Uterus (tissue), 4 donors: ENCODE data around the gene ARHGEF17. TPM values are rescaled to one million over a fixed set of nuclear protein-coding genes. Genes with fewer than 3 reads are reported as not detected.

ENCODE experiments used
- DNase-seq, 2 donors: peaks; one replicate each; pipeline ENCODE4 v3.0.0-alpha.2; 2019 to 2020
- H3K27ac ChIP-seq, 2 donors: fragments of 200-600 bp; sonication (generic); 1 replicate in 1 of 2; 2 replicates in 1 of 2; pipeline ENCODE4 v1.5.1; 2016 to 2018
- H3K27me3 ChIP-seq, 2 donors: fragments of 200-600 bp; sonication (generic); one replicate each; pipeline ENCODE4 v1.5.1; 2018 to 2019; ENCODE audit warnings: control low read depth in 1 of 2
- H3K36me3 ChIP-seq, 2 donors: fragments of 200-600 bp; sonication (generic); one replicate each; pipeline ENCODE4 v1.5.1; 2019; ENCODE audit warnings: control low read depth in 1 of 2
- H3K4me1 ChIP-seq, 2 donors: fragments of 200-600 bp; sonication (generic); one replicate each; pipeline ENCODE4 v1.5.1; 2018 to 2019; ENCODE audit warnings: control low read depth in 1 of 2
- H3K4me3 ChIP-seq, 2 donors: fragments of 200-600 bp; sonication (generic); 1 replicate in 1 of 2; 2 replicates in 1 of 2; pipeline ENCODE4 v1.5.1; 2018 to 2019; ENCODE audit warnings: mild to moderate bottlenecking in 1 of 2
- H3K9me3 ChIP-seq, 2 donors: fragments of 200-600 bp; sonication (generic); one replicate each; pipeline ENCODE4 v1.5.1; 2019; ENCODE audit warnings: control low read depth in 1 of 2
- POLR2A ChIP-seq, 2 donors: fragments of 450-650 bp; IDR thresholded peaks; one replicate each; pipeline ENCODE4 v1.6.1; 2016; ENCODE audit warnings: antibody characterized with exemption in 2 of 2, mild to moderate bottlenecking in 1 of 2, moderate library complexity in 1 of 2
- intact Hi-C: fragments of 100-400 bp; cut with DNase I; formaldehyde crosslinking; loops from one replicate; pipeline ENCODE4 v1.15.1; 2023; ENCODE audit warnings: low total_unique reads
- total RNA-seq, 4 donors: library from RNA; depleted of rRNA in 3 of 4; stranded (reverse); fragments of >200 nt in 3 of 4; gene quantifications; one replicate each; pipeline versions ENCODE4 v1.1.0 to v1.2.4, GENCODE V29; 2014 to 2023
- TF ChIP-seq, protein P1 (sequence below), 4 experiments: fragments of 200-600 bp in 2 of 4; fragments of 450-650 bp in 2 of 4; sonication (generic) in 2 of 4; IDR thresholded peaks; one replicate each; pipeline ENCODE4 v1.5.1; 2016 to 2019; ENCODE audit warnings: antibody characterized with exemption in 4 of 4, mild to moderate bottlenecking in 2 of 4, moderate library complexity in 1 of 4
- donor health status: DM: yes; HTN: yes; CAD: no.

ARHGEF17 gene
- total RNA-seq, 4 donors from 2014 or later = 17.9 to 174 (median 58.6) TPM

DNA sequence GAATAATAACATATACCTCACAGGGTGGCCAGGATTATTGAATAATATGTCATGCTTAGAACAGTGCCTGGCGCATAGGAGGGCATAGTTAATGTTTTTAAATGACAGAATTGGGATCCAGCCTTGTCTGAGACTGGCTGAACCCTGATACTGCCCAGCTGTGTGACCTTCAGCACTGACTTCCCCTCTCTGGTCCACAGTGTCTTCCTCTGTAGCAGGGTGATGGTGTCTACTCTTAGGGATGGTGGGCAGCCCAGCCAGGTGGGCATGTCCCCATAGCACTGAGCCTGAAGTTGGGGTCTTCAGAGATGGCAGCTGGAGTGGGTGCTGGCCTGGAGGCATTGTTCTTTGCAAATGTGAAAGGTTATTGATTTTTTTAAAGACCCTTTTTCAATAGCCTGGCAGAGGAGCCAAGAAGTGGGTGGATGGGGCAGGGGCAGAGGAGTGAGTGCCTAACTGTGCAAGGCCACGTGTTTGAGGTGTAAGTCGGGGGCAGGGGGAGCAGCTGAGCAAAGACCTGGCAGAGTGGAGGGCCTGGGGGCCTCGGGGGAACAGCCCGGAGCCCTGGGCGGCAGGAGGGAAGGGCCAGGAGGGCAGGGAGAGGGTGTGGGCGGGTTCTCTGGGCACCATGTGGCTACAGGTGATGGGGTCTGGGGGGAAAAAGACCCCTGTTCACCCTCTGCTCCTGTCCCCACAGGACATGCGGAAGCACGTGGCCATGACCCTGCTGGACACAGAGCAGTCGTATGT lies 38.3 kb downstream of the ARHGEF17 start:
- Histone ChIP-seq H3K9me3 (no peaks in the 10 kb centered on the region), H3K4me3 (no peak overlapping the region), H3K27ac (no peak overlapping the region), H3K4me1 (peaks cover 6 to 19% of the 10 kb centered on the region in 2 donors), H3K36me3 (no peaks in the 10 kb centered on the region), H3K27me3 (no peaks in the 10 kb centered on the region)
- intact Hi-C loops = loop anchor here (5.0 kb wide), 1 partner anchor 46 kb away; no protein-coding TSS in a partner anchor
- DNase-seq = no peak
- no peak for TF ChIP-seq POLR2A (IDR thresholded peaks at IDR 0.05)
- TF ChIP-seq, protein P1, sequence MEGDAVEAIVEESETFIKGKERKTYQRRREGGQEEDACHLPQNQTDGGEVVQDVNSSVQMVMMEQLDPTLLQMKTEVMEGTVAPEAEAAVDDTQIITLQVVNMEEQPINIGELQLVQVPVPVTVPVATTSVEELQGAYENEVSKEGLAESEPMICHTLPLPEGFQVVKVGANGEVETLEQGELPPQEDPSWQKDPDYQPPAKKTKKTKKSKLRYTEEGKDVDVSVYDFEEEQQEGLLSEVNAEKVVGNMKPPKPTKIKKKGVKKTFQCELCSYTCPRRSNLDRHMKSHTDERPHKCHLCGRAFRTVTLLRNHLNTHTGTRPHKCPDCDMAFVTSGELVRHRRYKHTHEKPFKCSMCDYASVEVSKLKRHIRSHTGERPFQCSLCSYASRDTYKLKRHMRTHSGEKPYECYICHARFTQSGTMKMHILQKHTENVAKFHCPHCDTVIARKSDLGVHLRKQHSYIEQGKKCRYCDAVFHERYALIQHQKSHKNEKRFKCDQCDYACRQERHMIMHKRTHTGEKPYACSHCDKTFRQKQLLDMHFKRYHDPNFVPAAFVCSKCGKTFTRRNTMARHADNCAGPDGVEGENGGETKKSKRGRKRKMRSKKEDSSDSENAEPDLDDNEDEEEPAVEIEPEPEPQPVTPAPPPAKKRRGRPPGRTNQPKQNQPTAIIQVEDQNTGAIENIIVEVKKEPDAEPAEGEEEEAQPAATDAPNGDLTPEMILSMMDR (IDR thresholded peaks at IDR 0.05) = no peak

DNA sequence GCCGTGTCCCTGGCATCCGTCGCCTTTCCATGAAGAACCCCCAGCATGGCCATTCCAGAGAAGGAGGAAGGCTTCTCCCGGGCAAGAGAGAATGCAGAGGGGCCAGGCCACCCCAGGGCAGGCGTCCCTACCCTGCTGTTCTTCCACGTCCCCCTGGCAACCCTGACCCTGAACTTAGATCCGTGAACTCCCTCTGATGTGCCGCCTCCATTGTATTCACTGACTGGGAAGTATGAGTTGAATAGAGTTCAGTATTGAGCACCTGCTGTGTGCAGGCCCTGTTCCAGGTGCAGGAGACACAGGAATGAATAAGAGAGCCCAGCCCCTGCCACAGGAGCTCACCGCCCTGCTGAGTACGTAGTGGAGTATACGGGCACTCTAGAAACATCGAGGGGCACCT lies 39.0 kb downstream of the ARHGEF17 start:
- Histone ChIP-seq H3K4me1 (peaks cover 6 to 19% of the 10 kb centered on the region in 2 donors), H3K36me3 (no peaks in the 10 kb centered on the region), H3K9me3 (no peaks in the 10 kb centered on the region), H3K4me3 (no peak overlapping the region), H3K27ac (no peak overlapping the region), H3K27me3 (no peaks in the 10 kb centered on the region)
- TF ChIP-seq, protein P1 (IDR thresholded peaks at IDR 0.05) = no peak
- no peak for TF ChIP-seq POLR2A (IDR thresholded peaks at IDR 0.05)
- intact Hi-C loops = loop anchor here (5.0 kb wide), 1 partner anchor 45 kb away; no protein-coding TSS in a partner anchor
- DNase-seq = no peak

DNA sequence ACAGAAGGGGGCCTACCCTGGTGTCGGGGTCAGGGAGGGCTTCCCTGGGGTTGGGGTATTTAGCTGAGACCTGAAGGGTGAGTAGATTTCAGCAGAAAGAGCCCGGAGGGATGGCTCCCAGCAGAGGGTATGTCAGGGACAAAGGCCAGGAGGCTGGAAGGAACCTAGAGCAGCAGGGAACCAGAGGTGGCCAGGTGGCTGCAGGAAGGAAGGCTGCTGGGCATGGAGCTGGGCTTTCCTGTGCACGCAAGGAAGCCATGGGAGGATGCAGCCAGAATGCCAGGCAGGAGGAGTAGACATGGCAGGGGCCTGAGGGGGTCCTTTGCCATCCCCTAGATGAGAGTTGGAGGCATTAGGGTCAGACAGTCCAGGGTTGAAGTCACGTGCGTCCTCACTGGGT lies 40.8 kb downstream of the ARHGEF17 start:
- Histone ChIP-seq H3K27me3 (no peaks in the 10 kb centered on the region), H3K4me3 (no peak overlapping the region), H3K36me3 (no peaks in the 10 kb centered on the region), H3K9me3 (no peaks in the 10 kb centered on the region), H3K4me1 (peaks cover 5 to 13% of the 10 kb centered on the region in 2 donors), H3K27ac (no peak overlapping the region)
- DNase-seq = no peak
- intact Hi-C loops = loop anchor here (5.0 kb wide), 1 partner anchor 43 kb away; no protein-coding TSS in a partner anchor
- no peak for TF ChIP-seq POLR2A (IDR thresholded peaks at IDR 0.05)
- TF ChIP-seq, protein P1 (IDR thresholded peaks at IDR 0.05) = no peak

DNA sequence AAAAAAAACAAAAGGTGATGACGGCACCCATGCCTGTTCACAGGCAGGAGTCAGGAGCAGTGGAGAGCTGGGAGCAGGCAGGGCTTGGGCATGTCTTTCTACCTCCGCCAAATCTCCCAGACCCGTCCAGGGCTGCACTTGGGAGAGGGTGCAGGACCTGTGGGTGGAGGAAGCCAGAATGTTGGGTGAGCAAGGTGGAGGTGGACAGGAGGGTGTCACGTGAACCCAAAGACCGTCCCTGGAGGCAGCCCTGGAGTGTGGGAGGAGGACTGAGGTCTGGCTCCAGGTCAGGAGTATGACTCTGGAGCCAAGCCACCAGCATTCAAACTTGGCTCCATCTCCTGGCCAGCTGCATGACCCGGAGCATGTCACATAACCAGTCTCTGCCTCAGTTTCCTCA lies 41.6 kb downstream of the ARHGEF17 start:
- no peaks in the 10 kb centered on the region for H3K27me3 ChIP-seq
- no peaks in the 10 kb centered on the region for H3K36me3 ChIP-seq
- DNase-seq = no peak
- H3K4me3 ChIP-seq = no peak overlapping the region
- no peak overlapping the region for H3K27ac ChIP-seq
- intact Hi-C loops = loop anchor here (5.0 kb wide), 1 partner anchor 43 kb away; no protein-coding TSS in a partner anchor
- peaks cover 0 to 6% of the 10 kb centered on the region in 2 donors for H3K4me1 ChIP-seq
- H3K9me3 ChIP-seq = no peaks in the 10 kb centered on the region
- TF ChIP-seq, protein P1 (IDR thresholded peaks at IDR 0.05) = no peak
- TF ChIP-seq POLR2A (IDR thresholded peaks at IDR 0.05) = no peak

DNA sequence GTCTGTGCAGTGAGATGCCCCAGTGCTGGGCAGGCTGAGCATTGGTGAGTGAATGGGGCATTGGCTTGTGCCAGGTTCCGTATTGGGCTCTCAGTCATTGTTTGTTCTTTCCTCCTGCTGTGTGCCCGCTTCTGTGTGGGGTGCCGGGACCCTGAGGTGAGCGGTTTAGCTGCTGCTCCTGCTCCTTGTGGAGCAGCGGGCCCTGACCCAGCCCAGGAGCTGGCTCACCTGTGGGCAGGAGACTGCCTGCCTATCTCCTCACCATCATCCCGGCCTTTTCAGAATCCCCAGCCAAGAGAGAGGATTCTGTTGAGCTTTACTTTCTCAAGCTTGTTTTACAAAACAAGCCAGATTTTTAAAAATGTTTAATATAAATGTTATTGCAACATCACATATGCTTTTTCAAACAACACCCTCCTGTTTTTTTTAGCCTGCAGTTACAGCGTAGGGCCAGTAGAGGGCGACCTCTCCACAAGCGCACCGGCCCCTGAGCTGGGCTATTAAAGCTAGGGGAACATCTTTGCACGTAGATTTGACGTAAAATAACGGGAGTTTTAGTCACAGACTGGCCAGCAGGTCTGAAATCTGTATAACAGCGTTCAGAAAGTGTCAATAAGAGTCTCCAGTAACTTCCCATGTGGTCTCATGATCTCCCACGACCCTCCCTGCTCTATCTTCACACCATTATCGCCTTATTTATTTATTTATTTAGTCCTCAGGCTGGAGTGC lies 43.0 kb downstream of the ARHGEF17 start:
- intact Hi-C loops = no loop called here

More for the DNA sequence above, 43.0 kb downstream of the ARHGEF17 start:
- H3K9me3 ChIP-seq = no peaks in the 10 kb centered on the region
- H3K4me3 ChIP-seq = no peak overlapping the region
- DNase-seq = peak in 1 of 2 donors; percentile 64
- TF ChIP-seq POLR2A (IDR thresholded peaks at IDR 0.05) = no peak
- TF ChIP-seq, protein P1 (IDR thresholded peaks at IDR 0.05) = peak; percentile 85 to 96 (median 90)
- H3K4me1 ChIP-seq = no peaks in the 10 kb centered on the region
- H3K36me3 ChIP-seq = no peaks in the 10 kb centered on the region
- H3K27ac ChIP-seq = peak overlapping the region in 1 of 2 donors; percentile 41
- H3K27me3 ChIP-seq = no peaks in the 10 kb centered on the region
